HL-60 (cell line): ENCODE results near the gene PSMC3.

Source experiments
- CTCF ChIP-seq: IDR thresholded peaks from one replicate; pipeline ENCODE4 v1.5.1; 2011; ENCODE audit warnings: low read length, control low read depth, inconsistent platforms; ENCODE audit not compliant: insufficient read depth
- GABPA ChIP-seq: IDR thresholded peaks from 2 replicates; pipeline ENCODE4 v1.6.1; 2012; ENCODE audit warnings: low read depth

GRCh38 chr11:47425611-47426010 is 628 bp downstream of the PSMC3 start:
- no peak for TF ChIP-seq CTCF
- TF ChIP-seq GABPA: no peak
